ENCODE data around the gene NDUFS4.

- no peak for TF ChIP-seq POLR2A (IDR thresholded peaks at IDR 0.05)
- no peak for TF ChIP-seq CTCF (IDR thresholded peaks at IDR 0.05)
These were observed 15.4 kb downstream of the NDUFS4 start for GRCh38 chr5:53575831-53576230.
